Nasal cavity respiratory epithelium epithelial cell of viscerocranial mucosa (primary cell): ENCODE data around the gene HDAC10. TPM values are rescaled to one million over a fixed set of nuclear protein-coding genes. Genes with fewer than 3 reads are reported as not detected.

Experiments
- total RNA-seq: library from RNA; depleted of rRNA; stranded (reverse); fragments of >200 nt; gene quantifications from 2 replicates; pipeline ENCODE4 v1.2.3, GENCODE V29; 2014

The HDAC10 gene, protein sequence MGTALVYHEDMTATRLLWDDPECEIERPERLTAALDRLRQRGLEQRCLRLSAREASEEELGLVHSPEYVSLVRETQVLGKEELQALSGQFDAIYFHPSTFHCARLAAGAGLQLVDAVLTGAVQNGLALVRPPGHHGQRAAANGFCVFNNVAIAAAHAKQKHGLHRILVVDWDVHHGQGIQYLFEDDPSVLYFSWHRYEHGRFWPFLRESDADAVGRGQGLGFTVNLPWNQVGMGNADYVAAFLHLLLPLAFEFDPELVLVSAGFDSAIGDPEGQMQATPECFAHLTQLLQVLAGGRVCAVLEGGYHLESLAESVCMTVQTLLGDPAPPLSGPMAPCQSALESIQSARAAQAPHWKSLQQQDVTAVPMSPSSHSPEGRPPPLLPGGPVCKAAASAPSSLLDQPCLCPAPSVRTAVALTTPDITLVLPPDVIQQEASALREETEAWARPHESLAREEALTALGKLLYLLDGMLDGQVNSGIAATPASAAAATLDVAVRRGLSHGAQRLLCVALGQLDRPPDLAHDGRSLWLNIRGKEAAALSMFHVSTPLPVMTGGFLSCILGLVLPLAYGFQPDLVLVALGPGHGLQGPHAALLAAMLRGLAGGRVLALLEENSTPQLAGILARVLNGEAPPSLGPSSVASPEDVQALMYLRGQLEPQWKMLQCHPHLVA
- 9.2 and 23.9 TPM in 2 replicates for total RNA-seq

DNA sequence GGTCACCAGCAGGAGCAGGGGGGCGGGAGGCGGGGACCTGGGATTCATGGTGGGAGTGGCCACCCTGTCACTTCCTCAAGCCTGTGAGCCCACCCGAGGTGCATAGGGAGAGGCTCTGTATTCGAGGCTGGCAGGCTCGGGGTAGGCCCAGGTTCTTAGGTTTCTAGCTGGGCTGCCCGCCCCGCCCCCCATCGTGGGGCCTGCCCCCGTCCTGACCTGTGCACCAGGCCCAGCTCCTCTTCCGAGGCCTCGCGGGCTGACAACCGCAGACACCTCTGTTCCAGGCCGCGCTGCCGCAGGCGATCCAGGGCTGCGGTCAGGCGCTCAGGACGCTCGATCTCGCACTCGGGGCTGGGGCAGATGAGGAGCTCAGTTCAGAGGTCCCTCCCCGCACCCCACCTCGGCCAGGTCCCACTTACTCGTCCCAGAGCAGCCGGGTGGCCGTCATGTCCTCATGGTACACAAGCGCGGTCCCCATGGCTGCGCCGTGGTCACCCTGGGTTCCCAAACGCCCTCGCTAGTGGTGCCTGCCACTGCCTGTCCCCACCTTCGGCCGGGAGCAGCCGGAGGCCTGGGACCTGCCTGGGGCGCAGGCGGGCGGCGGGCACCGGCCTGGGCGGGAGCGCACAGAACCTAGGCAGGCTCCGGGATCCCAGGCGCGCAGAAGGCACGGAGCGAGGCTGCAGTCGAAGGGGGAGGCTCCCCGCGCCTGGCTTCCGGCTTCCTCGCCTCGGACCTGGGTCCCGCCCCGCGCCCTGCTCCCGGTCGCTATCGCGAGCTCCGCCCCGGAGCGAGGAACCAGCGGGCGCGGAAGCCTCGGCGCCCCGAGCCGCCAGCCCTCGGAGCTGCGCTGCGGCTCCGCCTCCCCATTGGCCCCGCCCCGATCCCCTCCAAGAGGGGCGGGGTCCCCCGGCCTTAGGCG, at the start of gene HDAC10:
Gene HDAC10 (minus strand): TSS at position 711 of the 922 bp plus-strand sequence. CDS start 233 bp downstream, at position 478.

DNA sequence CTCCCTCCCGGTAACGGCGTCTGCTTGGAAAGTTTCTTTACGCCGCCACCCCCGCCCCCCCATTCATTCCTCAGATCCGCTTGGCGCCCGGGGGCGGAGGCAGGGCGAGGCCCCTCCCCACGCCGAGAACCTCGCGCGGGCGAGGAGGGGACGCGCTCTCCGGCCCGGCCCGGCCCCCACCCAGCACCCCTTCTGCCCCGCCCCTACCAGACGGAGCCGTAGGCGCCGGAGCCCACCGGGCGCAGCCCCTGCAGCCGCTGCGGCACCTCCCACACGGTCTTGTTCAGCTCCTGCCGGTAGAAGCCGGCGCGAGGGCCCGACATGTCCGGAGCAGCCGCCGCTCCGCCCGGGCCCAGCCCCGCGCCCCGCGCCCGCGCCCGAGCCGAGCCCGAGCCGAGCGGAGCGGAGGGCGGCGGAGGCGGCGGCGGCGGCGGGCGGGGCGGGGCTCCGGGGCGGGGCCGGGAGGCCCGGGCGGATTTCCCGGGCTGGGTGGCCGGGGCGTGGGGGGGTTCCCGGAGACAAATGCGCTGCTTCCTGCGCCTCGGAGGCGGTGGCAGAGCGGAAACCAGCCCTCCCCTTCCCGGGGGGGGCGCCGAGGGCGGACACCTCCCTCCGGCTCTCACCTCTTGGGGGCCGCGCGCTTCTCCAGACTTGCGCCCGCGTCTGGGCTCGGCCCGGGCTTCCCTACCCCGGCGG, 19.1 kb upstream of the HDAC10 start, which contains the start of gene MAPK11:
Gene MAPK11 (minus strand): TSS at position 411 of the 696 bp plus-strand sequence. CDS start 88 bp downstream, at position 323.

DNA sequence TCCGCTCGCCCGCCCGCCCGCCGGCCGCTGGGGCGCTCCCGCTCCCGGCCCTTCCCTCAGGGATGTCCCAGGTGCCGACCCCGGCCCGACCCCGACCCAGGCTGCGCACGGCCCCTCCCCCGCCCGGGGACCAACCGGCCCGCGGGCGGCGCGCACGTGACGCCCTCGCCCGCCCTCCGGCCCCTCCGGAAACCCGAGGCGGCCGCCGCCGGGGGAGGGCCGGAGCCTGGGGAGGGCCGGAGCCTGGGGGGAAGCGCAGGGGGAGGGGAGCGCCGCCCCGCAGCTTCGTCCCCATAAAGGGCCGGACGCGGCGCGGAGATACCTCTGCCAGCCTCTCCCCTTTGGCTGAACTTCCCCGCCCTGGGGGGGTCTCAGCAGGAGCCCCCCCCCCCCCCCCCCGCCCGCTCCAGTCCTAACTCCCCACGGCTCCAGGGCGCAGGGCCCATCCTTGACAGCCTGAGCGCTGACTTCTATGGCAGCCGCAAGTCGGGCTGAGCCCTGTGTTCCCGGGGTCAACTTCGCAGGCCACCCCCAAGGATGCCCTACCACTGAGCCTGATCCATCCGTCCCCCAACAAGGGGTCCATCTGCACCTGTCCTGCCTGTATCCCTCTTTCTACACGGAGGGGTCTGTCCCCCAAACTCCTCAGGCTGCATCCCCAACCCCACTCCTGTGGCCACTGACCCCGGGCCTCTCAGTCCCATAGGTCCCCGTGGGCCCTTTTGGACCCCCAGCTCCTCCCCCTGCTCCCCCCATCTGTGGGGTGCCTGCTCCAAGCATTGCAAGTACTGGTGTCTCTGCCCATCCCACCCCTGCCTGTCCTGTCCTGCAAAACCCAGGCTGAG, 10.8 kb upstream of the HDAC10 start, which contains the start of gene MAPK12:
Gene MAPK12 (minus strand): TSS at position 69 of the 845 bp plus-strand sequence. CDS start 174 bp downstream, outside the sequence.

DNA sequence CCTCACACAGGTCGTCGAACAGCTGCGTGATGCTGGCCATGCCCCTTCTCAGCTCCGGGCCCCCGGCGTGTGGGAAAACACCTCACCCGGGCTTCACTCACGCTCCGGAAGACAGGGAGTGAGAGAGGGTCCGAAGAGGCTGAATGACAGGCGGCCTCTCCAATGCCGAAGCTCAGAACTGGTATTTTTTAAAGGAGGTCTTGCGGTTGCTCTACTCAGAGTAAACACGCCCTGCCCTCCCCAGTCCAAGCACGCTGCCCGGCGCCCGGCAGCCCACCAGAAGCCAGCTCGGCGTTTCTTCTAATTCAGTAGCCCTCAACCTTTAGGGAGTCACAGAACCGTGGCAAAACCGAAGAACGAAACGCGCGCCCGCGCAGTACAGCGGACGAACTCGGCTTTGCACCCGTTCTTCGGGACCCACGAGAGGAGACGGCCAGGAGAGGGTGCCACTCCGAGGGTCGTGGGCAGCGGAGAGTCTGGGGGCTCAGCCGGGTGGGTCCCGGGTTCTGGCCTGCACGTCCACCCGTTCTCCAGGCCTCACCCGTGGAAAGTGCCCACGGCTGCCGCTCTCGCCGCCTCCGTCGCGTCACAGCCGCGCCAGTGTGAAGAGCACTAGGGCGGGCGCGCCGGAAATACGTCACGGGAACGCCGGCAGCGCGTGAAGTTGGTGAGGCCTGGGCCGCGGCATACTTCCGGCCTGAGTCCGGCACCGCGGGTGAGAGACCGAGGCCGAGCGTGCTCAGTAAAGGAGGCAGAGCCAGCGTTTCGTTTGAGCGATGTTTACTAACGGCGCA, 6.4 kb downstream of the HDAC10 start, which contains the start of gene TUBGCP6:
Gene TUBGCP6 (minus strand): TSS at position 604 of the 794 bp plus-strand sequence. CDS start 564 bp downstream, at position 40.

DNA sequence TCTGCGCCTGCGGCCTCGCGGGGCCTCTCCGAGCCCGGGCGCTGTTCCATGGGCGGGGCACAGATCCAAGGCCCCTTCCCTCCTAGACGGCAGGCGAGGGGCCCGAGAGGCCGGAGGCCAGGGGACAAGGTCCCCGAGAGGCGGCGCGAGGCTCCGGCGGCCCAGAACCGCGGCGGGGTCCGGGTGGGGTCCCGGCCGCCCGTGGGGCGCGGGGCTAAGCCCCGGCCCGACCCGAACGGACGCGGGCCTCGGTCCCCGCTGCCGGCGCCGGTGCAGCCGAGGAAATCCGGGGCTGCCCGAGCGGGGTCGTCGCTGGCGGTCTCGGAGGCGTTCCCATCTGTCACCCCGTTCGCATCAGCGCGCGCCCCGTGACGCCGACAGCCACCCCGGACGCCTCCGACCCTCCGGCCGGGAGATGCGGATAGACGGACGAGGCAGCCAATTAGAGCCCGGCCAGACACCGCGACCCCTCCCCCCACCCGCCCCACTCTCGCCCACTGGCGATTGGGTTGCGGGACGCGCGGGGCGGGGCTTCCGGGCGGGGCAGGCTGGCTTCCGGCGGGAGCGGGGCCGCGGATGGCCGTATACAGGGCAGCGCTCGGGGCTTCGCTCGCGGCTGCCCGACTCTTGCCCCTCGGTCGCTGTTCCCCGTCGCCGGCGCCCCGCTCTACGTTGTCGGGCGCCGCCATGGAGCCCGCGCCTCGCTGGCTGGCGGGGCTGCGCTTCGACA, 50.4 kb downstream of the HDAC10 start, which contains the start of gene SELENOO:
Gene SELENOO (plus strand): TSS at position 551 of the 730 bp plus-strand sequence. CDS start 26 bp downstream, at position 577.

Other genes starting within 250 kb of the HDAC10 start
- gene IL17REL, start 238.5 kb downstream of the HDAC10 start, total RNA-seq: not detected in 2 replicates
- not detected in 2 replicates for gene TTLL8, start 193.0 kb downstream of the HDAC10 start, total RNA-seq
- gene MLC1, start 165.8 kb downstream of the HDAC10 start, total RNA-seq: 0.07 TPM in 1 of 2 replicates, not detected in the other
- gene MOV10L1, start 161.3 kb downstream of the HDAC10 start, total RNA-seq: under 0.01 and 0.85 TPM in 2 replicates
- gene PANX2, start 80.5 kb downstream of the HDAC10 start, total RNA-seq: 0.68 and 1.4 TPM in 2 replicates
- gene TRABD, start 65.4 kb downstream of the HDAC10 start, total RNA-seq: 40.7 and 52.0 TPM in 2 replicates
- 20.8 and 22.6 TPM in 2 replicates for gene SELENOO, start 50.3 kb downstream of the HDAC10 start, total RNA-seq
- 15.0 and 29.8 TPM in 2 replicates for gene TUBGCP6, start 6.2 kb downstream of the HDAC10 start, total RNA-seq
- 9.2 and 18.4 TPM in 2 replicates for gene MAPK12, start 10.4 kb upstream of the HDAC10 start, total RNA-seq
- gene MAPK11, start 19.1 kb upstream of the HDAC10 start, total RNA-seq: 2.7 and 9.5 TPM in 2 replicates
- 96.0 and 396 TPM in 2 replicates for gene PLXNB2, start 56.4 kb upstream of the HDAC10 start, total RNA-seq
- gene DENND6B, start 75.7 kb upstream of the HDAC10 start, total RNA-seq: 0.68 and 2.3 TPM in 2 replicates
- gene PPP6R2, start 92.1 kb upstream of the HDAC10 start, total RNA-seq: 43.1 and 67.0 TPM in 2 replicates
- gene SBF1, start 223.8 kb upstream of the HDAC10 start, total RNA-seq: 116 and 181 TPM in 2 replicates
- 6.2 and 23.1 TPM in 2 replicates for gene ADM2, start 230.3 kb upstream of the HDAC10 start, total RNA-seq
- gene MIOX, start 235.6 kb upstream of the HDAC10 start, total RNA-seq: 0.14 TPM in 1 of 2 replicates, not detected in the other